Measurements from ENCODE around the gene CD81.
"Not testable (repeated sequence)": the region's sequence is repeated elsewhere in the genome, so short reads cannot be mapped to it uniquely, and the experiment has no call there.

The CD81 gene

GRCh38 chr11:2357246-2357645, 19.9 kb upstream of the CD81 start:
- DNase-seq (ENCODE audit: low spot score): no peak

GRCh38 chr11:2357651-2358050, 19.5 kb upstream of the CD81 start:
- DNase-seq (ENCODE audit: low spot score): not testable (repeated sequence)

- no peak for DNase-seq (ENCODE audit: low spot score)
Observed at GRCh38 chr11:2358754-2359442, 18.2 kb upstream of the CD81 start.

DNA sequence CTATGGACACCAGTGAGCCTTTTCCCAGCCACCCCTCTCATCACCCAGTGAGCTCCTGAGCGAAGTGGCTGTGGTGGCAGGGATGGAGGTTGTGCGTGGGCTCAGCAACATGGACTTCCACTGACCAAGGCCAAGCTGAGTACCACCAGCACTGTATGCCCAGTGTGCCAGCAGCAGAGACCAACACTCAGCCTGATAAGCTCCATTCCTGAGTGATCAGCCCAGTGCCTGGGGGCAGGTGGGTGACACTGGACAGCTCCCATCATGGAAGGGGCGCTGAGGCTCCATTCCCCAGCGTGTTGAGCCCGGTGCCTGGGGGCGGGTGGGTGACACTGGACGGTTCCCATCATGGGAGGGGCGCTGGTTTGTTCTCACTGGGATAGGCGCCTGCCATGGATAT, 17.6 kb upstream of the CD81 start:
- no peak for DNase-seq (ENCODE audit: low spot score)

DNA sequence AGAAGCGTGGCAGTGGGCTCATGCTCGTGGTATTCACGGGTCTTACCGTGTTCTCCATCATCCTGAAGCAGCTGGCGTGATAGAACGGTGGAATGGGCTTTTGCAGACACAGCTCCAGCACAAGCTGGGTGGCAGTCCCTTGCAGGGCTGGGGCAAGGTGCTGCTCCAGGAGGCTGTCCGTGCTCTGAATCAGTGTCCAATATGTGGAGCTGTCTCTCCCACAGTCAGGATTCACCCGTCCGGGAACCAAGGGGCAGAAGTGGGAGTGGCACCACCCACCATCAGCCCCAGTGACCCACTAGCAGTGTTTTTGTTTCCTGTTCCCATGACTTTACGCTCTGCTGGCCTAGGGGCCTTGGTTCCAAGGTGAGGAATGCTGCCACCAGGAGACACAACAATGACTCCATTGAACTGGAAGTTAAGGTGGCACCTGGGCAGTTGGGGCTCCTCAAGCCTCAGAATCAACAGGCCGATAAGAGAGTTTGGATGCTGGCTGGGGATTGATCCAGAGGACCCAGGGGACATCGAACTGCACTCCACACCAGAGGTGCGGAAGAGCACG, 16.9 kb upstream of the CD81 start:
- no peak for DNase-seq (ENCODE audit: low spot score)

DNA sequence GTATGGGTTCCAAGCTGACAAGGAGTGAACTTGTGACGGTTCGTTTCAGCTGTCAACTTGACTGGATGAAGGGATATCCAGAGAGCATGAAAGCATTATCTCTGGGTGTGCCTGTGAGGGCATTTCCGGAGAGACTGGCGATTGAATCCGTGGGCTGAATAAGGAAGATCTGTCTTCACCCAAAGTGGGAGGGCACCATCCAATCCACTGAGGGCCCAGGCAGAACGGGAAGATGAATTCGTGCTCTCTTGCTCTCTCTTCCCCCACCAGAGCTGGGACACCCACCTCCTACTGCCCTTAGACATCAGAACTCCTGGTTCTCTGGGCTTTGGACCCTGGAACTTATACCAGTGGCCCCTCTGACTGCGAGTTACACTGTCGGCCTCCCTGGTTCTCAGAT, 15.5 kb upstream of the CD81 start:
- DNase-seq (ENCODE audit: low spot score): no peak

DNA sequence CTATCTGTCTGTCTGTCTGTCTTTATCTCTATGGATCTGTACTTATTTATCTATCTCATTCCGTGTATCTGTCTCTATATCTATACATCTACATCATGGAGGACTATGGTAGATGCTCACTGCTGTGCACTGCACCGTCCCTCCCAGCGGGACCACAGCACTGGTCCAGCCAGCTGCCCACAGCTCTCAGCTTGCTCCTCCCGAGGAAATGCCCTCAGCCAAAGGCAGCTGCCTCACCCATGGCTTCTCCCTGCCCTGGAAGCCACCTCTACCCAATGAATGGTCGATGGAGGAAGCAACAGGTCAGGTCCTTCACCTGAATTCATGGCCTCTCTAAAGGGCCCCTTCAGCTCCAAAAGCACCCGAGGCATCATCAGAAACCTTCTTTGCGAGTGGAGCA, 14.7 kb upstream of the CD81 start:
- no peak for DNase-seq (ENCODE audit: low spot score)

- no peak for DNase-seq (ENCODE audit: low spot score)
Observed at GRCh38 chr11:2363130-2363529, 14.0 kb upstream of the CD81 start.

GRCh38 chr11:2363577-2364370, 13.3 kb upstream of the CD81 start:
- no peak for DNase-seq (ENCODE audit: low spot score)

- DNase-seq (ENCODE audit: low spot score): not testable (repeated sequence)
Observed at GRCh38 chr11:2364386-2364785, 12.7 kb upstream of the CD81 start.

DNA sequence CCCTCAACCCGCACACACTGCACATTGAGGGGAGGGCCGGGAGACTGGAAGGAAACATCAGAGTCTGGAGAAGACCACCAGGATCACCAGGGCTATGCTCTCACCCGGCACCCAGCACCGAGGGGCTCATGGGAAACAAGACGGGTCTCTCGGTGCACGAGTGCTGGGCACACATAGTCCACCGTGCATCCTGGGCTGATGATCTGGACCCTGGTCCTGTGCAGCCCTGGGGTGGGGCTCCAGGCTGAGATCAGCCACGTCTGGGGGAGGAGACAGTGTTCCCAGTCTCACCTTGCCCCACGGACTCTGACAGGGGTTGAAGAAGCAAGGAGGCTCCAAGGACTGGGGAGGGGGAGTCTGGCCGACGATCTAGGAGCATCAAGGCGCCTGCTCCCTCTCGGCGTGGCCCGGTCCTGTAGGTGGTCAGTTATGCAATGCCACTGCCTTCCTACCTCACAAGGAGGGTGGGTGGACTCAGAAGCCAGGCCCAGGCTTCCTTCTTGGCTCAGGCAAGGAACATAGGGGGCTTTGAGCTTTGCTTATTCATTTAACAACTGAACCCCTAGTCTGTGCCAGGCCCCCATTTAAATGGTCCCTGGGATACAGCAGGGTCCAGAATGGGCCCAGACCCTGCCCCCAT, 11.4 kb upstream of the CD81 start:
- no peak for DNase-seq (ENCODE audit: low spot score)

DNA sequence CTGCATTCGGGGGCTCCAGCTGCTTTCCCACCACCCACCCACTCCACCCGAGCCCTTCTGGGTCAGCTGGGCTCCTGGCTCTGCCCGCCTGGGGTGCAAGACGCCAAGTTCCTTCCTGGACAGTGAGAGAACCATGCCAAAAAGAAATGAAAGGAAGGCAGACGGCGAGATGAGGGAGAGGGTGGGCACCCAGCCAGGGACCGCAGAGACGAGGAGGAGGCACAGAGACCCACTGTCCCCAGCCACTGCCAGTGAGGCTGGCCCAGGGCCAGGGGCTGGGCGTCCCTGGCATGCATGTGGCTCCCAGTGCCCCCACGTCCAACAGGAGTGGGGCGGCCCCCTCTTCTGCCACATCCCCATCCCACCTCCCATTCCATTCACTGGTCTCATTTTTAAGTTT, 10.8 kb upstream of the CD81 start:
- no peak for DNase-seq (ENCODE audit: low spot score)

DNA sequence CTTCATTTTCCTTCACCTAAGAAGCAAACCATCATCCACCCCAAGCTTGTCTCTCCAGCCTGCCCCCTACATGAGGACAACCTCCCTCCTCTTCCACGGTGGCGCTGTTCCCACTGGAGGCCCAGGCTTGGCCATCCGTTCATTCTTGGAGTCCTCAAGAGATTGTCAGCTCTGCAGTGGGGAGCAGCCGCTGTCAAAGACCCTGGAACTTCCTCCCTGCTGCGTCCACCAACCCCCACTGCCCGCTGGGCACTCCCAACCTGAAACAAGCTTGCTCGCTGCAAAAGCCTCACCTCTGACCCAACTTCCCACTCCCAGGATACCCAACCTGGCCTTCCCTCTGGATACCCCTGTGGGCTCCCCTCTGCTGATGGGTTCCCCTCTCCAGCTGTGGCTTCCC, 10.4 kb upstream of the CD81 start:
- no peak for DNase-seq (ENCODE audit: low spot score)

DNA sequence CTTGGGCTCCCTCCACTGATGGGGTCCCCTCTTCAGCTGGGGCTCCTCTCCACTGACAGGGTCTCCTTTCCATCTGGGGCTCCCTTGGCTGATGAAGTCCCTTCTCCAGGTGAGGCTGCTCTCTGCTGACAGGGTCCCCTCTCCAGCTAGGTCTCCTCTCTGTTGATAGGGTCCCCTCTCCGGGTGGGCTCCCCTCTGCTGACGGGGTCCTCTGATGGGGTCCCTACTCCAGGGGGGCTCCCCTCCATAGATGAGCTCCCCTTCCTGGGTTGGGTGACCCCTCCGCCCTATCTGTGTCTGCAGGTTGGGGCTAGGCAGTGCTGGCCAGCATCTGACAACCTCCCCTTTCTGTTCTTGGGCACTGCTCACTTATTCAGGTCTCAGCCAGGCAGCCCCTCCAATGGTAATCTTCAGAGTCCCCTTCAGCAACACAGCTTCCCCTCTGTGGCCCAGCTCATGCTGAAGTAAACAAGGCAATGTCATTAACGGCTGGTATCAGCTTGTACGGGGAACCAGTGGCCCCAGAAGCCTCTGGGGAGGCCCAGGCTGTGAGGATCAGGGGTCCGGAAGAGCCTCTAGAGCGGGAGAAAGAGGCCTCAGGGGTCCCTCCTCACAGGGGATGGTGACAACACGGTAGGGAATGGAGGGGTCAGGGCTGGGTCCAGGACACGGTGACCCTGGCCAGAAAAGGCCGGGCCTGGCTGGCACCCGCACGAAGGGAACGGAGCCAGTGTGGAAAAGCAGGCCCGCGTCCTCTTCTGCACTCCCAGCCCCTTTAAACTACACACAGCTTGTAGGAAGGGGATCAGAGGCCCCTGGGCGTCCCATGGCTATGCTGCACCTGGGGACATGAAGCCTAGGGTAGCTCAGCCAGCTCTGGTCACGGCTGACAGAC, 9.6 kb upstream of the CD81 start:
- no peak for DNase-seq (ENCODE audit: low spot score)

GRCh38 chr11:2368178-2368850, 8.8 kb upstream of the CD81 start:
- DNase-seq (ENCODE audit: low spot score): no peak

DNA sequence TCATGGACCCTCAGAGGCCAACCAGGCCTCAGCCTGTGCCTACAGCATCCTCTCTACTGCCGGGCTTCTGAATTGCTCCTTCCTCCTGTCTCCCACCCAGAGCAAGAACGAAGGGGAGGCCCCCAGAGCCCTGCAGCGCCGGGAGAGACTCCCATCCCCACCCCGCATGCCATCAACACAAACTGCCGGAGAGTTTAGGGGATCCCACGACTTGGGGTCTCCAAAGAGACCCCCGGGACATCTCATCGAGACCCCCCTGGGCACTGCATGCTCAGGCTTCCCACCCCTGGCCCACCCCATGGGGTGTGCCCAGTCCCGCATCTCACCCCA, 8.3 kb upstream of the CD81 start:
- DNase-seq (ENCODE audit: low spot score): no peak

GRCh38 chr11:2369320-2369719, 7.8 kb upstream of the CD81 start:
- DNase-seq (ENCODE audit: low spot score): no peak

DNA sequence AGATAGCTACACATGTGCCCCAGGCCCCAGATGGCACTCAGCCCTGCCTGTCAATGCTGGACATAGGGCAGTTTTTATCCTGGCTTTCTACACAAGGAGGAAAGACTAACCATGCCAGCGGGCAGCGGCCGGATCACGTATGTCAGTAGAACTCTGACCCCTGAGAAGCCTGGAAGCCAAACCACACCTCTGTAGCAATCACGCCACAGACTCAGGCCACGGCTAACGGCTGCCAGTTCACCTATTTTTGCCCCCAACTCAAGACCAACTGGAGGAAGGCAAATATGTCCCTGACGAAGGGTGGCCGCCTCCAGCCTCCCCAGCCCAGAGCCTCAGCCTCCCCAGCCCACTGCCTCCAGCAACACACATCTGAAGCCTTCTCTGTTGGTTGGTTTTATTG, 7.2 kb upstream of the CD81 start:
- no peak for DNase-seq (ENCODE audit: low spot score)

DNA sequence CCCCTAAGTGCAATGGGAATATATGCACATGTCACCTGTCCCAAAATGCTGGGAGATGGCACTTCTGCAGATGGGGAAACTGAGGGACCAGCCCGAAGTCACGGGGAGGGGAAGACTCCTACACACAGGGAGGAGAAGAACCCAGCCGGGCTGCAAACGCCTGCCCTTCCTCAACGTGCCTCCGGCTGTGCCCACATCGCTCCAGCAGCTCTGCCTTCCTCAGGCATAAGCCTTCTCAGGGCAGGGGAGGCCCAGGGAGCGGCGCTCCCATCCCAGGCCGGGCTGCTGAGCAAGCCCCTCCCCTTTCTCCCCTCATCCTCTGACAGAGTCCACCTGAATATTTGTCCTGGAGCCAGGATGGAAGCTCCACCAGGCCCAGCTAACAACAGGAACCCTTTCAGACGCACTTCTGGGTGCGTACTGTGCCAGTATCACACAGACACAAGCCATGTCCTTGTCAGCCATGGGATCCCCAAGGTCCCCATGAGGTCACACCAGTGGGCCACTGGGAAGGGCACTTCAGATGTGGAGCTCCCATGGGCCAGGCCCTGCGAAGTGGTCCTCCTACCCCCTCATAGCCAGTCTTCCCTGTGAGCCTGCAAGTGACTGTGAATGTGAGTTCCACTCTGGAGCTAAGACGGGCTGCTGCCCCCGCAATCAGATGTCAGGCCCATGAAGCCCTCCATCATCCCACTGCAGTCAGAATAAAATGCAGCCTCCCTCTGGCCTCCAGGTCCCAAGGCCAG, 2.5 kb upstream of the CD81 start:
- DNase-seq (ENCODE audit: low spot score): no peak

GRCh38 chr11:2375341-2375853, 1.7 kb upstream of the CD81 start:
- no peak for DNase-seq (ENCODE audit: low spot score)

Data from hematopoietic multipotent progenitor cell treated with erythropoietin and hydrocortisone succinate and interleukin-3 and kit ligand, for 15 days (in vitro differentiated cells).